Measurements from ENCODE around the gene MPPE1. TPM values are rescaled to one million over a fixed set of nuclear protein-coding genes. Genes with fewer than 3 reads are reported as not detected.

The MPPE1 gene
- polyA plus RNA-seq, 3 donors, result 53.4 to 96.8 (median 92.3) TPM

DNA sequence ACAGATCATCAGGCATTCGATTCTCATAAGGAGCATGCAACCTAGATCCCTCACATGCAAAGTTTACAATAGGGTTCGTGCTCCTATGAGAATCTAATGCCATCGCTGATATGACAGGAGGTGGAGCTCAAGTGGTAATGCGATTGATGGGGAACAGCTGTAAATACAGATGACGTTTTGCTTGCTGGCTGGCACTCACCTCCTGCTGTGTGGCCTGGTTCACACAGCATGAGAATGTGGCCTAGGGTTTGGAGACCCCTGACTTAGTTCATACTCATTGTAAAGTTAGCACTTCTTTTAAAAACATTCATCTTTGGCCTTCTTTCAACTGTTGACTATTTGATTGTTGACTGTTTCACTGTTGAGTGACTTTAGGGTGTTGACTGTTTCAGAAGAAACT lies 65.6 kb downstream of the MPPE1 start:
- Mint-ChIP-seq H3K36me3 (no peaks in the 10 kb centered on the region), H3K27me3 (ENCODE audit: low read depth in 3 of 3) (peaks cover 0 to 7% (median 6%) of the 10 kb centered on the region in 3 donors), H3K4me3 (no peak overlapping the region), H3K4me1 (peaks cover 2% of the 10 kb centered on the region), H3K9me3 (peaks cover 0 to 2% (median 0%) of the 10 kb centered on the region in 7 donors), H3K27ac (no peak overlapping the region)
- no peak overlapping the region for H3K4me3 ChIP-seq (replicated peaks in 1 of 3; ENCODE audit: low read depth in 2 of 3, low read length in 3 of 3)
- H2AFZ ChIP-seq (ENCODE audit: insufficient read depth, low read depth, low read length, poor library complexity, severe bottlenecking), result no peak overlapping the region
- DNase-seq, result no peak
- H4K20me1 ChIP-seq (ENCODE audit: insufficient read depth, low read length), result no peaks in the 10 kb centered on the region
- H3K79me2 ChIP-seq (ENCODE audit: insufficient read depth, low read length), result no peaks in the 10 kb centered on the region
- 82% methylated on average over 5 of the region's 5 CpGs for WGBS (ENCODE audit: insufficient coverage)
- no peaks in the 10 kb centered on the region for H3K9me3 ChIP-seq (replicated peaks in 1 of 2; ENCODE audit: control insufficient read depth in 1 of 2, insufficient read depth in 1 of 2, low read length in 2 of 2)
- H3K36me3 ChIP-seq (replicated peaks in 1 of 2; ENCODE audit: control insufficient read depth in 1 of 2, insufficient read depth in 2 of 2, low read length in 2 of 2), result no peaks in the 10 kb centered on the region
- no peak overlapping the region for H3K9ac ChIP-seq (ENCODE audit: insufficient read depth, low read length, poor library complexity, severe bottlenecking)
- TF ChIP-seq, protein P1, sequence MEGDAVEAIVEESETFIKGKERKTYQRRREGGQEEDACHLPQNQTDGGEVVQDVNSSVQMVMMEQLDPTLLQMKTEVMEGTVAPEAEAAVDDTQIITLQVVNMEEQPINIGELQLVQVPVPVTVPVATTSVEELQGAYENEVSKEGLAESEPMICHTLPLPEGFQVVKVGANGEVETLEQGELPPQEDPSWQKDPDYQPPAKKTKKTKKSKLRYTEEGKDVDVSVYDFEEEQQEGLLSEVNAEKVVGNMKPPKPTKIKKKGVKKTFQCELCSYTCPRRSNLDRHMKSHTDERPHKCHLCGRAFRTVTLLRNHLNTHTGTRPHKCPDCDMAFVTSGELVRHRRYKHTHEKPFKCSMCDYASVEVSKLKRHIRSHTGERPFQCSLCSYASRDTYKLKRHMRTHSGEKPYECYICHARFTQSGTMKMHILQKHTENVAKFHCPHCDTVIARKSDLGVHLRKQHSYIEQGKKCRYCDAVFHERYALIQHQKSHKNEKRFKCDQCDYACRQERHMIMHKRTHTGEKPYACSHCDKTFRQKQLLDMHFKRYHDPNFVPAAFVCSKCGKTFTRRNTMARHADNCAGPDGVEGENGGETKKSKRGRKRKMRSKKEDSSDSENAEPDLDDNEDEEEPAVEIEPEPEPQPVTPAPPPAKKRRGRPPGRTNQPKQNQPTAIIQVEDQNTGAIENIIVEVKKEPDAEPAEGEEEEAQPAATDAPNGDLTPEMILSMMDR (IDR thresholded peaks at IDR 0.05), result no peak
- no peak overlapping the region for H3K27ac ChIP-seq (ENCODE audit: low read depth in 1 of 2, low read length in 2 of 2)
- no peaks in the 10 kb centered on the region for H3K4me1 ChIP-seq (ENCODE audit: control insufficient read depth in 1 of 2, insufficient read depth in 2 of 2, low read length in 2 of 2)
- intact Hi-C loops (cut with micrococcal nuclease), result no loop called here
- no peaks in the 10 kb centered on the region for H3K27me3 ChIP-seq (ENCODE audit: control insufficient read depth in 2 of 2, insufficient read depth in 2 of 2, low read length in 2 of 2)
- no peak overlapping the region for H3K4me2 ChIP-seq (replicated peaks; ENCODE audit: extremely low read depth, low read length, poor library complexity, severe bottlenecking)

DNA sequence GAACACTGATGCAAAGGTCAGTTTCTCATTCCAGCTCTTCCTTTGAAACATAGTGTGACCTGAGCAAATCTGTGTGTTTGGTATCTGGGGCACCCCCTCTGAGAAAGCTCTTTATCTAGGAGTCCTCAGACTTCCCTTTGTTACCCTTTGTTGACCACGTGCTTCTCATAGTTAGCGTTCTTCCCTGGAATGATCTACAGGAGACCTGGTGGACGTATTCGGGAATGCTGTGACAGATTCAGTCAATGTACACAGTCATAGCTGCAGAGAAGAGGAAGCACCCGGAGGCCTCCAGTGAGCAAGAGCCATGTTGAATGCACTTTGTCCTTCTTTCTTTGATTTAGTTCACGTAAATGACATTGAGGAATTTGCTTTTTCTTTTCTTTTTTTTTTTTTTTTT lies 67.6 kb downstream of the MPPE1 start:
- H3K27ac ChIP-seq (ENCODE audit: low read depth in 1 of 2, low read length in 2 of 2), result no peak overlapping the region
- intact Hi-C loops (cut with micrococcal nuclease), result no loop called here
- Mint-ChIP-seq H3K27ac (no peak overlapping the region), H3K36me3 (no peaks in the 10 kb centered on the region), H3K27me3 (ENCODE audit: low read depth in 3 of 3) (peaks cover 0 to 8% (median 6%) of the 10 kb centered on the region in 3 donors), H3K9me3 (peaks cover 0 to 2% (median 0%) of the 10 kb centered on the region in 7 donors), H3K4me3 (no peak overlapping the region), H3K4me1 (peaks cover 5% of the 10 kb centered on the region)
- DNase-seq, result no peak
- no peak overlapping the region for H3K4me2 ChIP-seq (replicated peaks; ENCODE audit: extremely low read depth, low read length, poor library complexity, severe bottlenecking)
- H3K36me3 ChIP-seq (replicated peaks in 1 of 2; ENCODE audit: control insufficient read depth in 1 of 2, insufficient read depth in 2 of 2, low read length in 2 of 2), result no peaks in the 10 kb centered on the region
- H3K27me3 ChIP-seq (ENCODE audit: control insufficient read depth in 2 of 2, insufficient read depth in 2 of 2, low read length in 2 of 2), result no peaks in the 10 kb centered on the region
- no peaks in the 10 kb centered on the region for H3K79me2 ChIP-seq (ENCODE audit: insufficient read depth, low read length)
- no peak overlapping the region for H2AFZ ChIP-seq (ENCODE audit: insufficient read depth, low read depth, low read length, poor library complexity, severe bottlenecking)
- no peaks in the 10 kb centered on the region for H3K4me1 ChIP-seq (ENCODE audit: control insufficient read depth in 1 of 2, insufficient read depth in 2 of 2, low read length in 2 of 2)
- TF ChIP-seq, protein P1 (IDR thresholded peaks at IDR 0.05), result no peak
- no peak overlapping the region for H3K9ac ChIP-seq (ENCODE audit: insufficient read depth, low read length, poor library complexity, severe bottlenecking)
- no peaks in the 10 kb centered on the region for H3K9me3 ChIP-seq (replicated peaks in 1 of 2; ENCODE audit: control insufficient read depth in 1 of 2, insufficient read depth in 1 of 2, low read length in 2 of 2)
- no peak overlapping the region for H3K4me3 ChIP-seq (replicated peaks in 1 of 3; ENCODE audit: low read depth in 2 of 3, low read length in 3 of 3)
- no peaks in the 10 kb centered on the region for H4K20me1 ChIP-seq (ENCODE audit: insufficient read depth, low read length)
- WGBS (ENCODE audit: insufficient coverage), result 57% methylated on average over 5 of the region's 6 CpGs

All from CD14-positive monocyte (primary cell).